GM21576 (cell line): ENCODE data around the gene JADE3.
"Not testable (repeated sequence)": the region's sequence is repeated elsewhere in the genome, so short reads cannot be mapped to it uniquely, and the experiment has no call there.

ENCODE experiments used
- ATAC-seq: cut with Tn5 transposase; IDR thresholded peaks from one replicate; pipeline ENCODE4 v1.9.1; 2021; ENCODE audit warnings: mild to moderate bottlenecking, moderate library complexity; ENCODE audit not compliant: unreplicated experiment

JADE3 gene

DNA sequence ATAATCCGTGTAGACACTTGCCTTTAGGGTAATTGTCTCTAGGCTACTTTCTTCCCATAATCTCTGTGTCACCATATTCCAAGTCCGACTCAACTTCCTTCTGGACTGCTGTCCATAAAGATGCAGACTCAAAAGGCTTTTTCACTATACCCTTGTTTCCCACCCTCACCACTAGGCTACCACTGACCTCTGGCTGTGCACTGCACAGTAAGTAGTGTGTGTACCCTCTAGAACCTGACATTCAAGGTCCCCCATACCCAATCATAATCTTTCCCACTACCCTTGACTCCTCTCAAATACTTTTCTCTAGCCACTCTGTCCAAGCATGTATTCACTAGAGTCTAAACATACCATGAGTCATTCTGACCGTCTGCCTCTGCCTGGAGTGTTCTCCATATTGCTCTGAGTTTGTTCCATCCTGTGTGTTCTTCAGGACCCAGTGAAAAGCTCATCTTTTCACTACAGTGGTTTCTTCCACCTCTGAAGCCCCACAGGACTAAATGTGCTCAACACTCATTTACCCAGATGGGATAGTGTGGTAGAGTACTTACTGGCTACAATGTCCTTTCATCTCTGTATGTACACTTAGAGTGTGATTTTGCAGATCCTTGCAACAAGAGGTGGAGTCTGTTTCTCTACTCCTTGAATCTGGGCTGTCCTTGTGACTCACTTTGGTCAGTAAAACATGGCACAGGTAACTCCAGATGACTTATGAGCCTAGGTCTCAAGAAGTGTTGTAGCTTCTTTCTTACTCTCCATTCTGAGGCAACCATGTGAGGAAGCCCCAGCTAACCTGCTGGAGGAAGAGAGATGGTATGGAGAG is 17.4 kb downstream of the JADE3 start:
- ATAC-seq = no peak

DNA sequence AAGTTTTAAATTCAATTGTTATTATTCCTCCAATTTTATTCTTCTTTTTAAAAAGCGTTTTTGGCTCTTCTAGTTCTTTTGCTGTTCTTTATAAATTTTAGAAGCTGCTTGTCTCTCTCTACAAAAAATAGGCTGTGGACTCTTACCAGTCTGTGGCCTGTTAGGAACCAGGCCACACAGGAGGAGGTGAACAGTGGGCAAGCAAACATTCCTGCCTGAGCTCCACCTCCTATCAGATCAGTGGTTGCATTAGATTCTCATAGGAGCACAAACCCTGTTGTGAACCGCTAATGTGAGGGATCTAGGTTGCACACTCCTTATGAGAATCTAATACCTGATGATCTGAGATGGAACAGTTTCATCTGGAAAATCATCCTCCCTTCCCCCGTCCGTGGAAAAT is 23.1 kb downstream of the JADE3 start:
- no peak for ATAC-seq

- ATAC-seq = no peak
These were observed 26.4 kb downstream of the JADE3 start for GRCh38 chrX:46938589-46938988.

GRCh38 chrX:46941341-46941740 is 29.1 kb downstream of the JADE3 start:
- ATAC-seq = no peak

DNA sequence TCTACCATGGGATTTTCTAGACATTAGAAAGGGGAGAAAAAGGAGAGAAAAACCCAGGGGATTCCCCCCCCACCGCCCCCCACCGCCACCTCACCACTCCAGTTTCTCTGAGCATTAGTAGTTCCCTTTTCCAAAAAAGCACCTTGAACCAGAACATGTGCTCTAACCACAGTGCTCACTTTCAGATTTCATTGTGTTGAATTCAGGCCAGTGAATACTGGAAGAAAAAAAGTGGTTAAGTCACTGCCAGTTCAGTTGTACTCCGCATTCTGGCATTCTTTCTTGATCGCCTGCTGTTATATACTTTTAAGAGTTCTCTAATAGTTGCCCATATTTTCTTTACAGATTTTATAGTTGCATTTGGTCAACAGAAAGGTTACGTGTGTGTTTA is 40.9 kb downstream of the JADE3 start:
- peak; percentile 79 for ATAC-seq

GRCh38 chrX:46953597-46953996 is 41.4 kb downstream of the JADE3 start:
- ATAC-seq = peak; percentile 28

GRCh38 chrX:46954716-46955115 is 42.5 kb downstream of the JADE3 start:
- no peak for ATAC-seq

DNA sequence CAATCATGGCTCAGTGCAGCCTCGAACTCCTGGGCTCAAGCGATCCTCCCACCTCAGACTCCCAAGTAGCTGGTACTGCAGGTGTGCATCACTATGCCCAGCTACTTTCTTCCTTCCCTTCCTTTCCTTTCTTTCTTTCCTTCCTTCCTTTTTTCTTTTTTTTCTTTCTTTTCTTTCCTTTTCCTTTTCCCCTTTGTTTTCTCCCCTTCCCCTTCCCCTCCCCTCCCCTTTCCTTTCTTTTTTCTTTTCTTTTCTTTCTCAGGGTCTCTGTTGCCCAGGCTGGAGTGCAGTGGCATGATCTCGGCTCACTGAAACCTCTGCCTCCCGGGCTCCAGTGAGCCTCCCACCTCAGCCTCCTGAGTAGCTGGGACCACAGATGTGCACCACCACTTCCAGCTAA is 44.4 kb downstream of the JADE3 start:
- not testable (repeated sequence) for ATAC-seq

- ATAC-seq = no peak
These were observed 45.1 kb downstream of the JADE3 start for GRCh38 chrX:46957297-46957696.

DNA sequence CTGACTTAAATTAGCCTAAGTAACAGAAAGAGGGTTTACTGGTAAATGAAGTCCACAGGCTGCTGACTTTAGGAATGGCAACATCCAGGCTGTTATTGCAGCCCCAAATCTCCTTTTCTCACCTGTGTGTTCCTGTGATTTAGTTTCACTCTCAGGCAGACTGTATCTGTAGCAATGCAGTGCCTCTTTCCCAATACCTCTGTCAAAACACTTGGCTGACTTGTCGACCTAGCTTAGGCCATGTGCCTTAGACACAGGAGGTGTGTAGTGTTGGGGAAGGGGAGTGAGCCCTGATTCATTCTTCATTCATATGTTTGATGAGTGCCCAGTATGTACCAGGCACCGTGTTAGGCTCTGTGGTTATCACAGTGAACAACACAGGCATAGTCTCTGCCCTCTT is 46.9 kb downstream of the JADE3 start:
- ATAC-seq = no peak

DNA sequence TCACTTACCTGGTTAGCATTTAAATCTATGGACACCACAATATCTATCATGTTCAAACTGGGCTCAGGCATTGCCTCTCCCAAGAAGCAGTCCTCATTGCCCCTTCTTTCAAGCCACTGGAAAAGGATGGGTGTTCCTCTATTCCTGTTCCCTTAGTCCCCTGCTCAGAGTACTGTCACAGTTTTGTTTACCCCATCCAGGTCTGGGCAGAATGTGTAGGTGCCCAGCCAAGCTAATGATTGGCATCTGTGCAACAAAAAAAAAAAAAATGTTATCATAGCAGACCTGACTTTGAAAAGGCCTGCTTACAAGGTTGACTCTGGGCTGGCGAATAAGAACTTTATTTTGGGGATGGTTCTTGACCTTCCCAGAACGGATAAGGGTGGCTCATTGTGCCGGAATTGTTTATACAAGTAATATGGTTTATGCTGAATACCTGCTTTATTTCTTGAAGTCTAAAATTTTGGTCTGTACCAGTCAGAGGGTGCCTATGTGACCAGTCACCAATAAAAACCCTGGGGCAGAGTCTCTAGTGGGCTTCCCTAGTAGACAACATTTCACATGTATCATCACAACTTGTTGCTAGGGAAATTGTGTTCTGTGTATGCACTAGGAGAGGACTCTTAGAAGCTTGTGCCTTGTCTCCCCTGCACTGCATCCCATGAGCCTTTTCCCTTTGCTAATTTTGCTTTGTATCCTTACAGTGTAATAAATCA is 47.9 kb downstream of the JADE3 start:
- no peak for ATAC-seq

DNA sequence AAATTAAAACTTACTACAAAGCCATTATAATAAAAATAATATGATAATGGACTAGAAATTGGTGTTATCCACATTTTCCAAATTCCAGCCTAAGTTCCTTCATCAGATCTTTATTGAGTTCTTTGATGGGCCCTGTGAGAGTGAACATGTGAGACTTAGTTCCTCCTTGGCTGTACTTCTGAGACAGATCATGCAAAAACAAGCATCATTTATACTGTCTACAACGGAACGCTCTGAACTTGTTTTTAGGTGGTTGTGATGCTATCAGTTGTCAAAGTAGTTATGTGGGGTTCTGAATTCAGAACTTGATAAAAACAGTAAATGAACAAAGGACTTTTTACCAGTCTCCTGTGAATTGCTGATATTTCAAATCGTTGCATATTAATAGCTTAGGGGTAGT is 48.9 kb downstream of the JADE3 start:
- no peak for ATAC-seq

GRCh38 chrX:46961574-46962283 is 49.5 kb downstream of the JADE3 start:
- no peak for ATAC-seq

DNA sequence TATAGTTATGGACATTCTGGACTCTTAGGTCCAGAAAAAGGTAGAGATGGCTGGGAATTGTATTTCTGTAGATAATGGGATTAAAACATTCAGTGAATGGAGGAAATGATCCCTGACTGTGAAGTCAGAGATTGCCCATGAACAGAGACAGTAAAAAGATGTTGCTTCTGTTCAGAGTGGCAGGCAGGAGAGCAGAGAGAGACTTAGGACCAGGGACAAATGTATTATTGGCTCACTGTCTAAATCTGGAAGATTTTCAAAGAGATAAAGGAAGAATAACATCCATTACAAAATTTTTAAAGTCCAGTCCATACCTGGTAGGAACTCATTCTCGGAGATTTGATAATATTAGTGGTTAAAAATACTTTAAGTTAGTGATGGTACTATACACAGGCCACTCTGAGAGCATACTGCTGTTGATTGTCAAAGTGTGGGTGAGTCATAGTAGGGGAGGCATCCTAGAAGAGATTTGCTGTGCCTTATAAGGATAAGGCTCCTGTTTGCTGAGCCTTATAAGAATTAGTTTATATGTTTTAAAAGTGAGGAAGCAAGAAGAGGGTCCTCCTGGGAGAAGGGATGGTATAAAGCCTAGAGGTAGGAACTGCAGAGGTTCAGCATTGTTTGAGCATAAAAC is 53.0 kb downstream of the JADE3 start:
- ATAC-seq = no peak

GRCh38 chrX:46967547-46967946 is 55.3 kb downstream of the JADE3 start:
- no peak for ATAC-seq

DNA sequence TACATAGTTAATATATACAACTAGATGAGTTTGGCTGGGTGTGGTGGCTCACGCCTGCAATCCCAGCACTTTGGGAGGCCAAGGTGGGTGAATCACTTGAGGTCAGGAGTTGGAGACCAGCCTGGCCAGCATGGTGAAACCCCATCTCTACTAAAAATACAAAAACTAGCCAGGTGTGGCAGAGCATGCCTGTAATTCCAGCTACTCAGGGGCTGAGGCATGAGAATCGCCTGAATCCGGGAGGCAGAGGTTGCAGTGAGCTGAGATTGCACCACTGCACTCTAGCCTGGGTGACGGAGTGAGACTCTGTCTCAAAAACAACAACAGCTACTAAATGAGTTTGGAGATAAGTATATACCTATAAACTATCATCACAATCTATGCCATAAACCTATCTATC is 64.8 kb downstream of the JADE3 start:
- not testable (repeated sequence) for ATAC-seq

- no peak for ATAC-seq
These were observed 66.4 kb downstream of the JADE3 start for GRCh38 chrX:46978341-46979291.

DNA sequence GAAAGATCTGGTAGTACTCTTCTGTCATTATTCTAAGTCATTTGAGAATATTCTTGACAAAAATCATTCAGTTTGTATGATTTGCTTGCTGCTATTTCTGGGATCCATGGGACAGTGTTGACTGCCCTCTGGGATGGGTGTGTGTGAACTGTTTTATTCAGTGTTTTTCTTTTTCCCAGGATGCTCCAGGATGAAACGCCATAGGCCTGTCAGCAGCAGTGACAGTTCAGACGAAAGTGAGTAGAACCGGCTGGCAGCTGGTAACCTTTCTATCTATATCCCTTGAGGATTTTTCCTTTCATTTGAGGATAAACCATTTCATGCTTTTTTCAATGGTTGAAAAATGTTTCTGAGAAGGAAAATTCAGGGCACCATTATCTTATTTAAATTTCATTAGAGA is 72.5 kb downstream of the JADE3 start:
- ATAC-seq = no peak

DNA sequence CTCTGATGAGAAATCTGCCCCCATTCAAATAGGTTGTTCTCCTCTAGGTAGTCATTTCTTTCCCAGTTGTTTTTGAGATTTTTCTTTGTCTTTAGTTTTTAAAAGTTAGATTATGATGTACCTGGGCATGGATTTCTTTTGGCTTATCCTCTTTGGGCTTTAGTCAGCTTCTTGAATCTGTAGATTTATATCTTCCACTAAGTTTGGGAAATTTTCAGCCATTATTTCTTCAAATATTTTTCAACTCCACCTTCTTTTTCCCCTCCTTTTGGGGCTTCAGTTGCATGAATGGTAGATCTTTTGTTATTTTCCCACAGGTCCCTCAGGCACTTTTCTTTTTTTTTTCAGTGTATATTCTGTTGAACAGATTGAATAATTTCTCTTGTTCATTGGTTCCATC is 77.3 kb downstream of the JADE3 start:
- ATAC-seq = no peak

DNA sequence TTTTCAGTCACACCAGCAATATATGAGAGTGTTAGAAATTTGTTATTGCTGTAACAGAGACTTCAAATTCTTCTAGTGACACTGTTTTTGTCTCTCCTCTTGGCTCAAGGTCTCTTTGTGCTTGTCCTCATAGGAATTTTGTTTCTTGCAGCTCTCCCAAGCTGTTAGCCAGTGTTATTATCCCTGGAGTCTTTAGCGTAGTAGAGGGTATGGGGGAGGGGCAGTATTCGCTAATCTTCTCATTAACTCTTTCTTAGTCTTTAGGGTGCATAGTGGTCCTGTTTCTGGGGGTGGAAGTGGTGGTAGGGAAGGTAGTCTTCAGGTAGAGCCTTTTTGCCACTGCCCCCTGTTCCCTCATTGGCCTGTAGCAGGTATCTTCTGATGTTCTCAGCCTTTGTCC is 79.4 kb downstream of the JADE3 start:
- no peak for ATAC-seq
